Body of pancreas (tissue), 4 donors: Measurements from ENCODE around the gene CEP85L. TPM values are rescaled to one million over a fixed set of nuclear protein-coding genes. Genes with fewer than 3 reads are reported as not detected.

Source experiments
- ATAC-seq: fragments of 150-250 bp; one replicate; pipeline ENCODE4 v1.9.1; 2016
- DNase-seq, 4 donors: peaks; one replicate each; pipeline ENCODE4 v3.0.0-alpha.2; 2019
- H3K27ac ChIP-seq, 4 donors: fragments of 200-600 bp; sonication (generic); 1 replicate in 3 of 4; 2 replicates in 1 of 4; pipeline versions ENCODE4 v1.5.1 to v1.6.1; 2016 to 2019; ENCODE audit warnings: mild to moderate bottlenecking in 1 of 4, mixed read lengths in 1 of 4, moderate library complexity in 1 of 4
- H3K27me3 ChIP-seq, 2 donors: fragments of 200-600 bp; sonication (generic); one replicate each; pipeline ENCODE4 v1.6.0; 2016; ENCODE audit warnings: mild to moderate bottlenecking in 1 of 2
- H3K36me3 ChIP-seq, 2 donors: fragments of 200-600 bp; sonication (generic); replicated peaks in 1 of 2; 2 replicates each; pipeline ENCODE4 v1.5.1; 2016; ENCODE audit warnings: low read depth in 2 of 2; ENCODE audit not compliant: insufficient read depth in 1 of 2
- H3K4me1 ChIP-seq: fragments of 200-600 bp; sonication (generic); one replicate; pipeline ENCODE4 v1.6.0; 2016
- H3K4me3 ChIP-seq, 2 donors: fragments of 200-600 bp; sonication (generic); 1 replicate in 1 of 2; 2 replicates in 1 of 2; pipeline ENCODE4 v1.5.1; 2016 to 2019
- H3K9me3 ChIP-seq, 3 donors: fragments of 200-600 bp; sonication (generic); 1 replicate in 2 of 3; 2 replicates in 1 of 3; pipeline ENCODE4 v1.5.1; 2016
- CTCF ChIP-seq, 7 experiments: fragments of 450-650 bp in 4 of 7; fragments of 200-600 bp in 3 of 7; sonication (generic) in 3 of 7; IDR thresholded peaks; one replicate each; pipeline ENCODE4 v1.5.1; 2016 to 2019; ENCODE audit warnings: antibody characterized with exemption in 7 of 7
- POLR2A ChIP-seq, 3 donors: fragments of 450-650 bp; IDR thresholded peaks; one replicate each; pipeline ENCODE4 v1.6.1; 2016; ENCODE audit warnings: antibody characterized with exemption in 3 of 3, mild to moderate bottlenecking in 2 of 3
- WGBS, 2 donors: methylation state at CpG; one replicate each; pipeline ENCODE4 v1.1.5; 2017; 5-methylcytosine and 5-hydroxymethylcytosine counted together
- intact Hi-C: fragments of 100-400 bp; cut with DNase I; formaldehyde crosslinking; loops from one replicate; pipeline ENCODE4 v1.15.1; 2023
- total RNA-seq, 2 donors: library from RNA; depleted of rRNA; stranded (reverse); fragments of >200 nt; gene quantifications; one replicate each; pipeline ENCODE4 v1.1.0, GENCODE V29; 2016

Gene CEP85L
- total RNA-seq, 2 donors from 2014 or later = 8.2 to 9.9 TPM

- DNase-seq = no peak
- Histone ChIP-seq H3K4me1 (peaks cover 23% of the 10 kb centered on the region), H3K4me3 (no peak overlapping the region), H3K9me3 (no peaks in the 10 kb centered on the region), H3K27me3 (no peaks in the 10 kb centered on the region), H3K36me3 (no peaks in the 10 kb centered on the region), H3K27ac (no peak overlapping the region)
- intact Hi-C loops = no loop called here
- ATAC-seq = no peak
- 98 to 99% methylated on average over 2 of the region's 2 CpGs for WGBS, 2 donors
- TF ChIP-seq POLR2A (IDR thresholded peaks at IDR 0.05) (no peak), CTCF (IDR thresholded peaks at IDR 0.05) (no peak)
These were observed 4.4 kb downstream of the CEP85L start for GRCh38 chr6:118646977-118647376.

GRCh38 chr6:118645395-118645794, 6.0 kb downstream of the CEP85L start:
- Histone ChIP-seq H3K9me3 (no peaks in the 10 kb centered on the region), H3K4me3 (no peak overlapping the region), H3K27ac (no peak overlapping the region), H3K36me3 (no peaks in the 10 kb centered on the region), H3K4me1 (peaks cover 30% of the 10 kb centered on the region), H3K27me3 (no peaks in the 10 kb centered on the region)
- peak; percentile 47 for ATAC-seq
- intact Hi-C loops = no loop called here
- TF ChIP-seq POLR2A (IDR thresholded peaks at IDR 0.05) (no peak), CTCF (IDR thresholded peaks at IDR 0.05) (no peak)
- WGBS, 2 donors = 54 to 62% methylated on average over 2 of the region's 2 CpGs
- DNase-seq = peak in 2 of 4 donors; percentile 12 to 29

GRCh38 chr6:118644007-118644406, 7.4 kb downstream of the CEP85L start:
- Histone ChIP-seq H3K4me3 (no peak overlapping the region), H3K36me3 (no peaks in the 10 kb centered on the region), H3K27ac (no peak overlapping the region), H3K27me3 (no peaks in the 10 kb centered on the region), H3K9me3 (no peaks in the 10 kb centered on the region), H3K4me1 (peaks cover 26% of the 10 kb centered on the region)
- intact Hi-C loops = no loop called here
- ATAC-seq (no peak), DNase-seq (no peak)
- TF ChIP-seq CTCF (IDR thresholded peaks at IDR 0.05) (no peak), POLR2A (IDR thresholded peaks at IDR 0.05) (no peak)
- 89 to 95% methylated on average over 2 of the region's 2 CpGs for WGBS, 2 donors

GRCh38 chr6:118641042-118641441, 10.3 kb downstream of the CEP85L start:
- intact Hi-C loops = no loop called here
- H3K4me3 ChIP-seq = no peak overlapping the region
- TF ChIP-seq POLR2A (IDR thresholded peaks at IDR 0.05) (no peak), CTCF (IDR thresholded peaks at IDR 0.05) (no peak)
- H3K27me3 ChIP-seq = no peaks in the 10 kb centered on the region
- H3K27ac ChIP-seq = no peak overlapping the region
- 44 to 46% methylated on average over 1 of the region's 1 CpG for WGBS, 2 donors
- H3K9me3 ChIP-seq = no peaks in the 10 kb centered on the region
- DNase-seq (no peak), ATAC-seq (no peak)
- peaks cover 34% of the 10 kb centered on the region for H3K4me1 ChIP-seq
- no peaks in the 10 kb centered on the region for H3K36me3 ChIP-seq
